MM.1S (cell line): ENCODE data around the gene PYGO1.

Source experiments
- CTCF ChIP-seq: fragments of 300-600 bp; sonication (generic); IDR thresholded peaks from 2 replicates; pipeline ENCODE4 v1.5.1; 2016; ENCODE audit warnings: antibody characterized with exemption, low read length, mixed read lengths
- EZH2 ChIP-seq: fragments of 300-600 bp; sonication (generic); optimal IDR thresholded peaks from 2 replicates; pipeline ENCODE3; 2017; ENCODE audit warnings: low read depth, mild to moderate bottlenecking, antibody characterized with exemption, low read length, mixed read lengths

- no peak for TF ChIP-seq CTCF
- no peak for TF ChIP-seq EZH2
These were observed 39.7 kb upstream of the PYGO1 start for GRCh38 chr15:55627730-55628368.
